Endothelial cell of umbilical vein (primary cell): ENCODE data around the gene FBXW11.

Experiments used
- EZH2 ChIP-seq: IDR thresholded peaks from 2 replicates; pipeline ENCODE4 v1.6.1; 2012; ENCODE audit warnings: borderline replicate concordance, low read depth, mild to moderate bottlenecking, moderate library complexity, low read length, inconsistent platforms; ENCODE audit not compliant: severe bottlenecking
- MYC ChIP-seq: IDR thresholded peaks from one replicate; pipeline ENCODE4 v1.6.1; 2011; ENCODE audit warnings: mild to moderate bottlenecking, low read depth, low read length
- POLR2A ChIP-seq: IDR thresholded peaks from 2 replicates; pipeline ENCODE4 v1.6.1; 2012; ENCODE audit warnings: low read depth, mild to moderate bottlenecking, control low read depth, low read length

GRCh38 chr5:172042183-172042582 lies 35.7 kb upstream of the FBXW11 start:
- TF ChIP-seq POLR2A (no peak), MYC (no peak), EZH2 (no peak)
